ENCODE results near the gene SEMA5A.

DNA sequence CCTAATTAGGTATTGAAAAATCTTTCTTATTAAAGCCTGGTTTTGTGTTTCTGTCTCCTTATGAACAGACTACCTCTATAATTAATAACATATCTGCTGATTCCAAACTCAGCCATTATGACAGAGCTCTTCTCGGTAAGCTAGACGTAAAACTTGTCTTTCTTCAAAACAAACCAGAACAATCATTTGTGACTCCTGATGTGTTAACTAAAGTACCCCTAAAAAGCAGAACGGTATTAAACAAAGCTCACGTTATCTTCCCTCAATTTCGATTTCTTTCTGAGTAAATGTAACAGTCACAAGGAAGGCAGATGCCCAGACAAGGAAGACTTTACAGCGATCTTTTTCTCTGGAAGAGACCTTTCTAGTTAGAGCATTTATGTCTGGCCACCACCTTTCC, 1.8 kb downstream of the SEMA5A start:
- TF ChIP-seq POLR2A (IDR thresholded peaks at IDR 0.05; ENCODE audit: low read depth, low read length) (no peak), POLR2AphosphoS5 (IDR thresholded peaks at IDR 0.05; ENCODE audit: low read depth, low read length) (no peak)

Data from GM12892 (cell line).